Esophagus mucosa (tissue), 1 donor: Measurements from ENCODE around the gene EGFR. TPM values are rescaled to one million over a fixed set of nuclear protein-coding genes. Genes with fewer than 3 reads are reported as not detected.
"Not testable (repeated sequence)": the region's sequence is repeated elsewhere in the genome, so short reads cannot be mapped to it uniquely, and the experiment has no call there.

Experiments
- ATAC-seq: fragments of 200-7000 bp; cut with Tn5 transposase; one replicate; pipeline ENCODE4 v1.9.1; 2020
- total RNA-seq: library from RNA; stranded (reverse); gene quantifications from one replicate; pipeline ENCODE4 v1.2.4, GENCODE V29; 2023
- donor health status: DM: yes; HTN: yes; CAD: no.

The EGFR gene
- total RNA-seq, 1 donor from 2014 or later = 101 TPM

- no peak for ATAC-seq
Measured at GRCh38 chr7:55013851-55014250, 5.0 kb upstream of the EGFR start.

- ATAC-seq = no peak
Measured at GRCh38 chr7:55016061-55016745, 2.6 kb upstream of the EGFR start.

GRCh38 chr7:55016746-55017090 lies 2.1 kb upstream of the EGFR start:
- ATAC-seq = no peak

GRCh38 chr7:55017841-55018240 lies 976 bp upstream of the EGFR start:
- no peak for ATAC-seq

- ATAC-seq = peak; percentile 28
Measured at GRCh38 chr7:55019191-55019690, 424 bp downstream of the EGFR start.

DNA sequence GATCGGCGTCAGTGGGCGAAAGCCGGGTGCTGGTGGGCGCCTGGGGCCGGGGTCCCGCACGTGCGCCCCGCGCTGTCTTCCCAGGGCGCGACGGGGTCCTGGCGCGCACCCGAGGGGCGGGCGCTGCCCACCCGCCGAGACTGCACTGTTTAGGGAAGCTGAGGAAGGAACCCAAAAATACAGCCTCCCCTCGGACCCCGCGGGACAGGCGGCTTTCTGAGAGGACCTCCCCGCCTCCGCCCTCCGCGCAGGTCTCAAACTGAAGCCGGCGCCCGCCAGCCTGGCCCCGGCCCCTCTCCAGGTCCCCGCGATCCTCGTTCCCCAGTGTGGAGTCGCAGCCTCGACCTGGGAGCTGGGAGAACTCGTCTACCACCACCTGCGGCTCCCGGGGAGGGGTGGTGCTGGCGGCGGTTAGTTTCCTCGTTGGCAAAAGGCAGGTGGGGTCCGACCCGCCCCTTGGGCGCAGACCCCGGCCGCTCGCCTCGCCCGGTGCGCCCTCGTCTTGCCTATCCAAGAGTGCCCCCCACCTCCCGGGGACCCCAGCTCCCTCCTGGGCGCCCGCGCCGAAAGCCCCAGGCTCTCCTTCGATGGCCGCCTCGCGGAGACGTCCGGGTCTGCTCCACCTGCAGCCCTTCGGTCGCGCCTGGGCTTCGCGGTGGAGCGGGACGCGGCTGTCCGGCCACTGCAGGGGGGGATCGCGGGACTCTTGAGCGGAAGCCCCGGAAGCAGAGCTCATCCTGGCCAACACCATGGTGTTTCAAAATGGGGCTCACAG lies 1.1 kb downstream of the EGFR start:
- peak; percentile 36 for ATAC-seq

- peak; percentile 81 for ATAC-seq
Measured at GRCh38 chr7:55020466-55020871, 1.7 kb downstream of the EGFR start.

DNA sequence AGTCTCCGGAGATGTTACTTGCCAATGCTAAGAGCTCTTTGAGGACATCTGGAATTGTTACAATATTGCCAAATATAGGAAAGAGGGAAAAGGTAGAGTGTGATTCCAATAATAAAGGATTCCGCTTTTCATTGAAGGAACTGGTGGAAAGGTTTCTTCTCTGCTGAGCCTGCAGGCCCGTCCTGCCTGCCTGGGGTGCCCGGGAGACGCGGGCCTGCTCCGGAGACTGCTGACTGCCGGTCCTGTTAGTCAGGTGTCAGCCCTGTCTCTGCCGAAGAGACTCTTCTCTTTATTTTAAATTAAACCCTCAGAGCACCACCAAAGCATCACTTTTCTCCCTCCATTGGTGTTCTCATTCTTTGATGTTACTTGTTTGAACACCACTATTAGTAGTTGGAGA lies 2.2 kb downstream of the EGFR start:
- ATAC-seq = no peak

DNA sequence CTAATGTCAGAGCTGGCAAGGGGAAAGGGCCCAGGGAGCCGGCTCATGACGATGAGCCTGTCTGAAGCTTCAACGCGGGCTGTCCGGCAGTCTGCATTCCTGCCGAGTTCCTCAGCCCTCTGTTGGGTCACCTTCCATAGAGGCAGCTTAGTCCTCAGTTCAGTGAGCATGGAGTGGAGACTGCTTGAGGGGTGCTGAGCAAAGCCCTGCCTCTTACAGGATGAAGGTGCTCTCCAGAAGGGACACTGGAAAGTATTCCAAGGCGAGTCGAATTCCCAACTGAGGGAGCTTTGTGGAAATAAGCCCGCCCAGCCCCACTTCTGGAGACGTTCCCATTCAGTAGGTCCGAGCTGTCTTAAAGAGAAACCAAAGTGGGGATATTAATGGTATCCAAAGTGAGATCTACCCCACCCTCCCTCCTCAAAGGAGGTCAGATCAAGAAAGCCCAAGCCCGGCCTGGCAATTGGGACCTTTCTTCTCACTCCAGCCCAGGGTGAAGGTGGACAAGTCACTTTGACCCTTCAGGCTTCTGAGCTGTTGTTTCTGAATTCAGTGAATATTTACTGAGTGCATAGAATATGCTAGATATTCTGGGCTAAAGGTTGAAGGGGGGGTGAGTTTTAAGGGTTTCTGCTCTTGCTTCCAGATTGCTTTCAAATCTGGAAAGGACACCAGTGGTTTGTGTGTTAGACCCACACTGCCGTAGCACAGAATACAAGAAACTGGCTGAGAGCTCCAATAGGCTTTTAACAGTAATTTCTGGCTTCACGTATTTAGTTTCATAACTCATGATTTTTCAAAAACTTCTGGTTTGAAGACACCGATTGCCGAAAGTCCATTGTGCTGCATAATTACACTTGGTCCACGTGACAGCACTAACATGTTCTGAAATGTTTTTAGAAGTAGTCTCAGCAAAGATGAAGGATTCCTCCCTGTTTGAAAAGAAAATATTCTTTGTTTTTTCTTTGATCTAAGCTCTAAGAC lies 3.5 kb downstream of the EGFR start:
- no peak for ATAC-seq

GRCh38 chr7:55023841-55024505 lies 5.2 kb downstream of the EGFR start:
- no peak for ATAC-seq

DNA sequence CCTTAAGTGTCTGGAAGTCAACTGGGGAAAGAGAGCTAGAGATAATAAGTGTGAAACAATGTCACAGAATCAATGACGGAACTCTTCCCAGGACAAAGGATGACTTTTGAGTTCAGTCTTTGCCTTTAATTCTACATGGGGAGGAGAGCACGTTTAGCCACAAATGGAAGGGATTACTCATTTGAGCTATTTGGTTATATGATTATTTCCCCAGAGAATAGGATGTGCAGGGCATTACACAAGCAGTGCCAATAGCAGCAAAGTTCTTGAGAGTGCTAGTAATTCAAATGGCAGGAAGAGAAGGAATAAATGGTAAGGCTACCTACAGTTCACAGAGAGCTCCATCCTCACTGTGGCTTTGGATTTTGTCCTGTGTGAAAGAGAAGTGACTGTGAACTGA lies 6.0 kb downstream of the EGFR start:
- ATAC-seq = no peak

DNA sequence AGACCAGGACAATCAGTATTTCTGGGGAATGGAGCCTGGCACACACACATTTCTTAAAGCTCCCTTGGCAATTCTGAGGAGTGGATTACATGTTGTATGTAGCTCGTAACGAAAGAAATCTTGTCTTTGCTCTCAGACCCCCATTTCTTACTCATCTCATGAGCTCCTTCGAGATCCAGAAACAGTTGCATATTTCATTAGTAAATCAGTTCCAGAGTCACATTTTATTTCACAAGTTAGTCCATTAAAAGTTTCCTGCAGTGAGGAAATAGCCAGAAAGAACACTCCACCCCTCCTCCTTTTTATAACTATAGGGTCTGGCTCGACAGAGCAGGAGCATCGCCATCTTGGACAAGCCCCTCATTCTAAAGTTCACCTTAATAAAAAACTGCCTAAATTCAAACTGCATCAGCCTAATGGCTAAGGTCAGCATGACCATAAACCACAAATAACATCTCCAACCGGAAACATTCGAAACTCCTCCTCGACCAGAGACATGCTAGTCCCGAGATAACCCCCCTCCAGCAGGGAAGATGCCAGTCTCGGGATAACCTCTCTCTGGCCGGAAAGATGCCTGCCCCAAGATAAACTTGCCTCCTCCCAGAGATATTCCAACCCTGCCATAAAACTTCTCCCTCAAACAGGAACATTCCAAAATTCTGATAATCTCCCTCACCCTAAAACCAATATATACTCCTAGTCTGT lies 7.4 kb downstream of the EGFR start:
- ATAC-seq = no peak

DNA sequence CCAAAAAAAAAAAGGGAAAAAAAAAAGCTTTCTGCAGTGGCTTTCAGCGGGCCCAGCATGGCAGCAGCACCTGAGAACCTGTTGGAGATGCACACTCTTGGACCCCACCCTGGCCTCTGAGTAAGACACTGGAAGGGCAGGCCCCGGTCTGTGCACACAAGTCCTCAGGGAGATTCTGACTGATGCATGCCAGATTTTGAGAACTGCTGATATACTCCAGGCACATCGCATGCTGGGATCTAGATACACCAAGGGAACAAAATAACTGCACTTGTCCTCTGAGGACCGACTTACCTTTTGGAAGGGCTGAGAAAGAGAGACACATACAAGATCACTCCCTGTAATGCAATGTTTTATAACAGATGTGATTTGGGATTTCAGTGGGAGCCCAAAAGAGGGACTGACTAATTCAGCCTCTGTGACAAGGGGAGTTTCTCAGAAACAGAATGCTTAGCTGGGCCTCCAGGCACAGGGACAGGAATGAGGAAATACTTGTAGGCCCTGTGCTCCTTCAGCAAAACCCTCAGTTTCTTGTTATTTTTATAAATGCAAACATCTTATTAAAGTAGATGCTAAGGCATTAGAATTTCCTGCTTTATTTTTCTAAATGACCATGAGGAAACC lies 8.2 kb downstream of the EGFR start:
- peak; percentile 87 for ATAC-seq

DNA sequence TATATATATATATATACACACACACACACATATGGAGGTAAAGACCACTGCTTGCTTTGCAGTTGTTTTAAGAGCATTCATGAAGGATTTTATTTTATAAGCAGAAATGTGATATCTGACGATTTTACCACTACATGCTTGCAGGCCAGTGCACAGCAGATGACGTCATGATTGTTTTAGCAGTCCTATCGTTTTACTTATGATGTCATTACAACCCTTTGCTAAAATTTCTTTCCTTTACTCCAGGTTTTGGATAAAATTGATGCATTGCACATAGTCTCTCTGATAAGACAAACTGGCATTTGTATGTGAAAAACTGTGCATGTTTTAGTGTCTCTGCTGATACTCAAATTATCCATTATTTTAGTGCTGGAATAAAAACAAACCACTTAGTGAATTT lies 9.2 kb downstream of the EGFR start:
- no peak for ATAC-seq

DNA sequence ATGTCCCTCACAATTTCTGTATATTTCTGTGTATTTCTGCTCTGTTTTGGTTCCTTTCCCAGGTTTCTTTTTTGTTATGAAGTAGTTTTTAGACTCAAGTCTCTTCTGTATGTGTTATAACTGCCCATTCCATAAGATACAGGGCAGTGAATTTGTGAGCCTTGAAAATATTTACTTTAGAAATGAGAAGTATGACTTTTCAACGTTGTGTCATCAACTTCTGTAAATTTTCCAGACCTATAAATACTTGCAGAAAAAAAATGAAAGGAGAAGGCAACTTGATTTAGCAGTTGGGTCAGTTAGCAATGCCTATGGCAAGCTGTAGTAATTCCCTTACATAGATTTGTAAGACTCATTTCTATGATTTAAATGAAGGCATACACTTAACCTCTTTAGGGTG lies 11.5 kb downstream of the EGFR start:
- no peak for ATAC-seq

DNA sequence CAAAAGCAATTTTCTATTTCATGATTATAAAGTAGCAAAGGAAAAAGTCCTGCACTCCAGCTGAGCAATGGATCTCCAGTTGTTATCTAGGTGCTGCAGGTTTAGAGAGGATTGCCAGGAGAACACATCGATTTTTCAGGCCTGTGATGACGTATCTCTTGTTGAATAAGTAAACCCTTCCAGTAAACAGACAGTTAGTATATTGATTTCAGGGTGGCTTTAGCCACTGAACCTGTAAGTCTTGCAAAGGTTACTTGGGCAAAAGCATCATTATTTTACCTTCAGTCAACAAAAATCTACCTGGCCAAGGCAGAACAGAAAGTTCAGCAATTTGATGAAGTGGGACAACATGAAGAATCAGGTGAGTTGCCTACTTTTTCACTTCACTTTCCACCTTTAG lies 12.3 kb downstream of the EGFR start:
- no peak for ATAC-seq

DNA sequence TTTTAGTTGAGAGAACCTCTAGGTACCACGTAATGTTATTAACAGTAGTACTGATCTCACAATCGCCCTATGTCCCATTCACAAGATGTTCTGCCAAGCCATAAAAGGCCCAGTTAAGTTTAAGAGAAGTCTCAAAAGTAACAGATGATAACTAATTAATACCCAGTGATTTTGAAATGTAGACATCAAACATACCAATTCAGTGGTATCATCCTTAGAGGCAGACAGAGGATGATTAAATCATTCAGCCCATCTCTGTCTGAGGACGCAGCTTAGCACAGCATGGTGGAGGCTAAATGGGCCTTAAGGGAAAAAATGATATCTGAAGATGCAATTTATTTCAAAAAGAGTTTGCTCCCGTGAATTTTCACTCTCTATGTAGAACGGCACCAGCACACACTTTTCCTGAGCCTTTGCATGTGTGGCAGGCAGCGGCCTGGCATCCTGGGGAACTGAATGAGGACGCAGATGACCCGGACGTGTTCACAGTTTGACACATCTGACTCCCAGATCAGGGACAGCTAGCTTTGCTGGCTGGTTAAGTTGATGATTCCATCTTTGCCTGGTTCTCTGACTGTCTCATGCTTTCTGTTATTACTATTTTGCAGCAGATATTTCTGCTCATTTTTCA lies 13.4 kb downstream of the EGFR start:
- no peak for ATAC-seq

DNA sequence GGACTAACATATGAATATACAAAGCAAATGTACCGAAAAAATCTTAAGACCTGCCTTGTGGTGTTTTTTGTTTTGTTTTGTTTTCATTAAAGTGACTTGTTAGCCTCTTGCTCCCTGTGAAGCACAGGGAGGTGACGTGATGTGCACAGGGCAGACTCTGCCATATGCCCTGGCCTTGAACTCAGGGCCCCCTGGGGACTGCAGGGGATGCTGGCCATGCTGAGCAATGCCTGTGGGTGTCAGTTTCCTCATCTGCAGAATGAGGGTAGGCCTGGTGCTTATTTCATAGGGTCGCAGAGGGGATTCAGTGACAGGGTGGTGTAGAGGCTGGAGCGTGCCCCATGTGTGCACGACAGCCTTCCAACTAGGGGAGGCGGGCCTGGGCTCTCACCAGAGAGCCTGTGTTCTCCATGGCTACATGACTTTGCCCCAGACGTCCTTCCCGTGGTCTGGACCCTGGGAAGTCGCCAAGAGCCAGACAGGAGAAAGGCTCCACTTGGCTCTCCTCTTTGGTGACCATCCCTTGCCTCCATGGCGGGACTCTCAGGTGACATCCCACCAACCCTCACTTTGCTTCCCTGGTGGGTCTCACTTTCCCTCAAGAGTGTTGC lies 14.5 kb downstream of the EGFR start:
- no peak for ATAC-seq

- no peak for ATAC-seq
Measured at GRCh38 chr7:55034776-55035175, 16.0 kb downstream of the EGFR start.

DNA sequence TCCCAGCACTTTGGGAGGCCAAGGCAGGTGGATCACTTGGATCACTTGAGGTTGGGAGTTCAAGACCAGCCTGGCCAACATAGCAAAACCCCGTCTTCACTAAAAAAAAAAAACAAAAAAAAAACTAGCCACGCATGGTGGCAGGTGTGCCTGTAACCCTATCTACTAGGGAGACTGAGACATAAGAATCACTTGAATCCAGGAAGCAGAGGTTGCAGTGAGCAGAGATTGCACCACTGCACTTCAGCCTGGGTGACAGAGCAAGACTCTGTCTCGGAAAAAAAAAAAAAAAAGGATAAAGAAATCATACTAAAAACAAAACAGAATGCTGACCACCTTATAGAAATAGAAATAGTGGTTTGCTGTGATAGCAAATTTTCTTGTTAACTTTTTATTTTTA lies 16.6 kb downstream of the EGFR start:
- ATAC-seq = not testable (repeated sequence)
